Measurements from ENCODE around the gene SOCS3. TPM values are rescaled to one million over a fixed set of nuclear protein-coding genes. Genes with fewer than 3 reads are reported as not detected.
A peak's percentile ranks its signal among the peaks of the same experiment; 100 is the strongest.
"Not testable (repeated sequence)": the region's sequence is repeated elsewhere in the genome, so short reads cannot be mapped to it uniquely, and the experiment has no call there.

The SOCS3 gene
- total RNA-seq, 2 experiments from 2014 or later = 281 to 290 TPM

DNA sequence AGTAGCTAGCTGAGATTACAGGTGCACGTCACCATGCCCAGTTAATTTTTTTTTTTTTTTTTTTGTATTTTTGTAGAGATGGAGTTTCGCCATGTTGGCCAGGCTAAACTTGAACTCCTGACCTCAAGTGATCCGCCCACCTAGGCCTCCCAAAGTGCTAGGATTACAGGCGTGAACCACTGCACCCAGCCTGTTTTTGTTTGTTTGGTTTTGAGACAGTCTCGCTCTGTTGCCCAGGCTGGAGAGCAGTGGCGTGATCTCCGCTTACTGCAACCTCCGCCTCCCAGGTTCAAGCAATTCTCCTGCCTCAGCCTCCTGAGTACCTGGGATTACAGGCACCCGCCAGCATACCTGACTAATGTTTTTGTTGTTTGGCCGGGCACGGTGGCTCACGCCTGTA lies 28.5 kb downstream of the SOCS3 start:
- H3K36me3 Mint-ChIP-seq (ENCODE audit: low read depth); H3K27me3 Mint-ChIP-seq (ENCODE audit: low read depth); DNase-seq; H3K9me3 Mint-ChIP-seq; H3K4me3 Mint-ChIP-seq; H3K27ac Mint-ChIP-seq; CTCF ChIA-PET; intact Hi-C loops (cut with micrococcal nuclease): not testable (repeated sequence)
- H3K4me1 Mint-ChIP-seq (ENCODE audit: low read depth) = peaks cover 39% of the 10 kb centered on the region

DNA sequence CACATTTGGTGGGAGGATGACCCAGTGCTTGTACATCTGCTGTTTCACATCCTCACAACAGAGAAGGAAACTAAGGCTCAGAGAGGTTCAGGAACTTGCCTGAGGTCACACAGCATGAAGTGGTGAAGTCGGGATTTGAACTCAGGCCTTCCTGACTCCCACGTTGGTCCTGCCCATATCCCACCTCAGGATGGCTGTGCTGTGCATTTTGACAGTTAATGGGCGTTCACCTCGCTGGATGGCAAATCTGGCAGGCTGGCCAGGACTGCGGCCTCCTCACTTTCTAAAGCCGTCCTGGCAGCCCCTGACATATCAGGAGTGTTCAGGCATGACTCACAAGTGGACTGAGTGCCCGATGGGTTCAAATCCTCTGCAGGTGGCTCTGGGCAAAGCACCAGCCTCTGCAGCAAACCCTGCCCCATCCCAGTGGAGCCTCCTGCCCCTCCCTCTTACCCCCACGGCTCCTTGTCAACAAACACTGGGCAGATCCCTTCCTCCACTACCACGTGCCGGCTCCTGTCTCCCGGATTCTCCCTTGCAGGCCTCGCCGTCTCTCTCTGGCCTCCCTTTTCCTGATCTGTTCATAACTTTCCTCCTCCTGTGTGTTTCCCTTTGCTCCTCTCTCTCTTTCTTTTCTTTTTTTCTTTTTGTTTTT lies 29.2 kb downstream of the SOCS3 start:
- no peak for DNase-seq
- H3K9me3 Mint-ChIP-seq = no peaks in the 10 kb centered on the region
- no peaks in the 10 kb centered on the region for H3K36me3 Mint-ChIP-seq (ENCODE audit: low read depth)
- peaks cover 39% of the 10 kb centered on the region for H3K4me1 Mint-ChIP-seq (ENCODE audit: low read depth)
- H3K27me3 Mint-ChIP-seq (ENCODE audit: low read depth) = no peaks in the 10 kb centered on the region
- no peak overlapping the region for H3K4me3 Mint-ChIP-seq
- H3K27ac Mint-ChIP-seq = no peak overlapping the region
- CTCF ChIA-PET = no interaction called here
- intact Hi-C loops (cut with micrococcal nuclease) = no loop called here

DNA sequence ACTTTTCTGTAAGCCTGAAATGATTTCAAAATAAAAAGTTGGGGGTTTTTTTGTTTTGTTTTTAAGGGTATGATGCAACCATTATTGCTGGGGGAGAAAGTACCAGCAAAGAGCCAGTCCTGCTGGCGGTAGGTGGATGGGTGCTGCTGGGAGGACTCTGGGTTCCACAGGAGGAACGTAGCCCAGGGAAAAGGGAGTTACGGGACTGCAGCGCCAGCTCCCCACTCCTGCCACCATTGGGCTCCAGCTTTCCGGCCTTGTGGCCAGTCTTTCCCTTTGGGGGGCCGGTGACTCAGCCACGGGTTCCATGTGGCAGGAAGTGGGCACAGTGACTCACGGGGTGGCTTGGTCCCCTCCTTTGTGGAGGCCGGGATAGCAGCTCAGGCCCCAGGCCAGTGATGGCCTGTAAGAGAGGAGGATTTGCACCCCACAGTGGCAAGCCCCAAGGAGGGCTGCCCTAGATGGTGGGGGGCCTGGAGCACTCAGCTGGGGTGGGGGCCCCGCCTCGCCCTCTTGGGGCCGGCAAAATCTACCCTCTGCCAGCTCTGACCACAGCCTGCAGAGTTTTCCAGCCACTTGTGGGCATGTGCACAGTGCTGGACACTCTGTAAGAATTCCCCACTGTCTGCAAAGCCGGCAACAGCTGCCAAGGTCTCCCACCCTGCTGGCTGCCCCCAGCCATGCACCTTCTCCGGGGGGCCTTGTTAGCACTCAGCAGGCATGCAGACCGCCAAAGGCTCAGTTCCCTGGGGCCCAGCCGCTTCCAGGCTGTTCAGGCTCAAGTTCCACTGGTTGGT lies 30.4 kb downstream of the SOCS3 start:
- Mint-ChIP-seq H3K4me3 (no peak overlapping the region), H3K4me1 (ENCODE audit: low read depth) (peaks cover 35% of the 10 kb centered on the region), H3K9me3 (no peaks in the 10 kb centered on the region), H3K27ac (peak overlapping the region; percentile 63), H3K27me3 (ENCODE audit: low read depth) (no peaks in the 10 kb centered on the region), H3K36me3 (ENCODE audit: low read depth) (no peaks in the 10 kb centered on the region)
- intact Hi-C loops (cut with micrococcal nuclease) = no loop called here
- DNase-seq = no peak
- CTCF ChIA-PET = no interaction called here

DNA sequence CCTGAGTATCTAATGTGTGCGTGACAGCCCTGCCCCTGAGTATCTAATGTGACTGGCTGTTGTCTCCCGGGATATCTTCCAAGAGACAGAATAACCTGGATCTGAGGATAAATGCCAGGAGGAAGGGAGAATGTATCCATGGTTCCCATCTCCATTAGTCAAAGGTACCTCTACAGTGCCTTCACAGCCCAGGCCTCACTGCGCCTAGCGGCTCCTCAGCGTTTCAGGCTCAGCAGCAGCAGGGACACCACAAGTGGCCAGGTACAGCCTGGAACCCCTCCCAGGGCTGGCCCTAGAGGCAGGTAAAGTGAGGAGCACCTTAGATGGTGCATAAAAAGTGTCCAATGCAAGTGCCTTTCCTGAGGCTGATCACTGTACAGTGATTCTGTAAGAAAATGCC lies 32.0 kb downstream of the SOCS3 start:
- H3K4me3 Mint-ChIP-seq = no peak overlapping the region
- H3K9me3 Mint-ChIP-seq = no peaks in the 10 kb centered on the region
- intact Hi-C loops (cut with micrococcal nuclease) = no loop called here
- H3K27me3 Mint-ChIP-seq (ENCODE audit: low read depth) = no peaks in the 10 kb centered on the region
- CTCF ChIA-PET = no interaction called here
- no peak for DNase-seq
- no peak overlapping the region for H3K27ac Mint-ChIP-seq
- H3K36me3 Mint-ChIP-seq (ENCODE audit: low read depth) = no peaks in the 10 kb centered on the region
- H3K4me1 Mint-ChIP-seq (ENCODE audit: low read depth) = peaks cover 34% of the 10 kb centered on the region

DNA sequence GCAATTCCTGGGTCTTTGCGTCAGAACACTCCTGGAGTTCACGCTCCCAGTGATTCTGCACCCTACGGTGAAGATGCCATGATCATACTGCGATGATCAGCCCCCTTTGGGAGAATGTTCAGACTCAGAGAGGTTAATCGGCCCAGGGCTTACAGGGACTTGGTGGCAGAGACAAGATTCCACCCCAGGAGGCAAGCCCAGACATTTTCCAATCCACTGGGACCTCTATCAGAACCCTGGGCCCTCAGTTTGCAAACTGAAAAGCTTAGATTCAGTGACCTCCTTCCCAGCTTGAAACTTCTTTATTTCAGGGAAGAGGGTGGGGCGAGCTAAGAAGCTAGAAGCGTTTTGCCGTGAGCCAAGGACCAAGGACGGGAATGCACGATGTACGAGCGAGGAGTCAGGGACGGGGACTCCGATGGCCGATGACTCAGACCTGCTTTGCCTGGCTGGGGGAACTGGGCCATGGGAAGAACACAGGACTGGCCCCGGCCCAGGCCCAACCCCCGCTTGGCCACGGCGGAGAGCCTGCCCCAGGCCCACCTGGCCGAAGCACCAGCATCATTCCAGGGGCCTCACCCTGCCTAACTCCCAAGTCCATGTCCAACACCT lies 34.7 kb downstream of the SOCS3 start:
- Mint-ChIP-seq H3K27me3 (ENCODE audit: low read depth) (no peaks in the 10 kb centered on the region), H3K9me3 (no peaks in the 10 kb centered on the region), H3K36me3 (ENCODE audit: low read depth) (no peaks in the 10 kb centered on the region), H3K4me3 (no peak overlapping the region), H3K27ac (no peak overlapping the region), H3K4me1 (ENCODE audit: low read depth) (peaks cover 22% of the 10 kb centered on the region)
- CTCF ChIA-PET = interaction anchor here (1.6 to 1.9 kb wide), 2 partner anchors 8 to 19 kb away, joined by 6 to 7 read pairs; no protein-coding TSS in a partner anchor
- no peak for DNase-seq
- intact Hi-C loops (cut with micrococcal nuclease) = no loop called here

DNA sequence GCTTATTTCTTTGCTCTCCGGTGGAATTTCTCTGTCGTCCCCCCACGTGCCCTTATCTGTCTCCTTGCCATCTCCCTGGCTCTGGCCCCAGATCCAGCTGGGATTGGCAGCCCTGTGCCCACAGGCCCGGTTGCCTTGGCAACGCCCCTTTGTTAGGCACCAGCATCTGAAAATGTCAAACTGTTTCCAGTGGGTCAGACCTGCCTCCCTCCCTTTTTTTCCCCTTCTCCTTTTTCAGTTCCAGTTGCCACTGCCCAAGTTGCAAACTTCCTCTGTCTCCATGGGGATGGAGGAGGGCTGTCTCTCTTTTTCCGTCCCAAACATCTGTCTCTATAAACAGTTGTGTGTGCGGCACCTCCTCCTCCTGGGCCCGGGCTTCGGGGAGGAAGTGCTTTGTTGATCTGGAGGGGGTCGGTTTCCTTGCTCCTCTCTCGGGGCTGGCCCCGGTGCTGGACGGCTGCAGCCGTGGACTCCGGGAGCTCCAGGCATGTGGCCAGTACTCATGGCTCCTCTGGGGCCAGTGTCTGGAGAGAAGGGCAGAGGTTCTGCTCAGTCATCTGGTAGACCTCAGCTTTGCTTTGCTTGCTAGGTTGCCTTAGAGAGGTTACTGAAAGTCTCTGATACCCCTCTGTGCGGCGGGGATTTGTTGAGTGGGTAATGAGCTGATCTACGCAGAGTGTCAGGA lies 35.3 kb downstream of the SOCS3 start:
- CTCF ChIA-PET = interaction anchor here (0.6 to 1.9 kb wide), 3 partner anchors 8 to 352 kb away, joined by 4 to 7 read pairs (median 6); no protein-coding TSS in a partner anchor
- Mint-ChIP-seq H3K27ac (peak overlapping the region; percentile 61), H3K36me3 (ENCODE audit: low read depth) (no peaks in the 10 kb centered on the region), H3K27me3 (ENCODE audit: low read depth) (no peaks in the 10 kb centered on the region), H3K4me1 (ENCODE audit: low read depth) (peaks cover 22% of the 10 kb centered on the region), H3K9me3 (no peaks in the 10 kb centered on the region), H3K4me3 (no peak overlapping the region)
- peak; percentile 61 for DNase-seq
- intact Hi-C loops (cut with micrococcal nuclease) = no loop called here

DNA sequence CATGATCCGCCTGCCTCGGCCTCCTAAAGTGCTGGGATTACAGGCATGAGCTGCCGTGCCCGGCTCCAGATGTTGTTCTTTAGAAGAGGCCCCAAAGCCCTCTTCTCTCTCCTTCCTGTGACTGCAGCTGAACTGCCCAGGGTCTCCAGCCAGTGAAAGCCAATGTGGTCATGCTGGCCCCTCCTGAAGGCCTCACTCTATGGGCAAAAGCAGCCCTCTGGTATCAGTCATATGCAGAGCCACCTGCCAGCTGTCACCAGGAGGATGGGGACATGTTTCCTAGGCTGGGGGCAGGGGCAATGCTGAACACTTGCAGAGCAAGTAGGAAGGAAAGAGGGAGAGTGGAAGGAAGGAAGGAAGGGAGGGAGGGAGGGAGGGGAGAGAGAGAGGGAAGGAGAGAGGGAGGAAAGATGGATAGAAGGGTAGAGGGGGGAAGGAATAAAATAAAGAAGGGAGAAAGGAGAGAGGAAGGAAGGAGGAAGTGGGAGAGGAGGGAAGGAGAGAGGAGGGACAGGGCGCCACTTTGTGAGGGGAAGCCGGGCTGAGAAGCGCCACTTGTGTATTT lies 36.0 kb downstream of the SOCS3 start:
- Mint-ChIP-seq H3K27me3 (ENCODE audit: low read depth) (no peaks in the 10 kb centered on the region), H3K9me3 (no peaks in the 10 kb centered on the region), H3K27ac (peak overlapping the region; percentile 61), H3K4me1 (ENCODE audit: low read depth) (peaks cover 18% of the 10 kb centered on the region), H3K36me3 (ENCODE audit: low read depth) (no peaks in the 10 kb centered on the region), H3K4me3 (no peak overlapping the region)
- DNase-seq = no peak
- CTCF ChIA-PET = interaction anchor here (0.6 to 1.9 kb wide), 3 partner anchors 7 to 345 kb away, joined by 3 to 6 read pairs (median 4); no protein-coding TSS in a partner anchor
- intact Hi-C loops (cut with micrococcal nuclease) = no loop called here

DNA sequence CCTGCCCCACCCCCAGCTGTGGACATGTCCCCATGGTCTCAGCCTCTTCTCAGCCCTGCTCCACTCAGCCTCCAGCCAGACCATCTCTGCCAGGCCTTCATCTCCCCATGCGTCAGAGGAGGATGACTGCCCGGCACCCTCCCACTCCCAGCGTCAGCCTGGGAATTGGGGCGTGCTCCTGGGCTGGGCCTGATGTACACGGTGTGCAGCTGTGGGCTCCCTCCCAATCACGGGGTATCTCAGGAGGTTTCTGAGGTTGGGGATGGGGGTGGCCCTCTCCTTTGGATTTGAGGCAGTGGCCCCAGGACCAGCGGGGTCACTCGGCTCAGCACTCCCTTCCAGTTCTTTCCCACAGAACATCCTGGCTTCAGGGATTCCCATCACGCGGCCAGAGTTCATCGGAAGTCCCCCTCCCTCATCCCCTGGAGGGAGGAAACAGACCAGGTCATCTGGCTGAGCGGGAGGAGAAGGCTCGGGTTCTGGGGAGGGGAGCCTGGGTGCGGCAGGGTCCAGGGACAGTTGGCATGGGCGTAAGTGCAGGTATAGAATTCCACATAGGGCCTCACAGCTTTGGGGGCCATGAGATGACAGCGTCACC lies 36.9 kb downstream of the SOCS3 start:
- Mint-ChIP-seq H3K4me3 (no peak overlapping the region), H3K9me3 (no peaks in the 10 kb centered on the region), H3K27me3 (ENCODE audit: low read depth) (no peaks in the 10 kb centered on the region), H3K4me1 (ENCODE audit: low read depth) (peaks cover 17% of the 10 kb centered on the region), H3K27ac (no peak overlapping the region), H3K36me3 (ENCODE audit: low read depth) (no peaks in the 10 kb centered on the region)
- CTCF ChIA-PET = interaction anchor here (0.6 kb wide), 1 partner anchor 66 kb away, joined by 3 read pairs; no protein-coding TSS in a partner anchor
- intact Hi-C loops (cut with micrococcal nuclease) = no loop called here
- DNase-seq = no peak

DNA sequence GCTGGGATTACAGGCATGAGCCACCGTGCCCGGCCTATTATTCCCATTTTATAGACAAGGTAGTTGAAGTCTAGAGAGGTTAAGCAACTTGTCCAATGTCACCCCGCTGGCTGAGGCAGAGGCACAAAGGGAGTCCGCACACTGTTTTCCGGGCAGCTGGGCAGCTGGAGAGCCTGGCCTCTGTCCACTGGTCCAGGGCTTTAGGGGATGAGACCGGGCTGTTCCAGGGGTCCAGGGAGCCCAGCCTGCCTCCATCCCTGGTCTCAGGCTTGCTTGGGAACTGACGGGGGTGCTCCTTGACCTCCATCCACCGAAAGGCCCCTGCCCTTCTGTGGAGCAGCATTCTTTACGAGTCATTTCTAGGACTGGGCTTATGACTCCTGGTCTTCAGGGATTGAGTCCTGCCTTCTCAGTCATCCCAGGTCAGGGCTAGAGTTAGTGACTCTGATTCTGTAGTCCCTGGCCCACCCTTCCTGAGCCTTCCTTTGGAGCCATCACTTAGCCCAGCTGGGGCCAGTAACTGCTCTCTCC lies 37.5 kb downstream of the SOCS3 start:
- DNase-seq = no peak
- no peak overlapping the region for H3K27ac Mint-ChIP-seq
- peaks cover 22% of the 10 kb centered on the region for H3K4me1 Mint-ChIP-seq (ENCODE audit: low read depth)
- H3K36me3 Mint-ChIP-seq (ENCODE audit: low read depth) = no peaks in the 10 kb centered on the region
- intact Hi-C loops (cut with micrococcal nuclease) = no loop called here
- CTCF ChIA-PET = no interaction called here
- no peak overlapping the region for H3K4me3 Mint-ChIP-seq
- H3K27me3 Mint-ChIP-seq (ENCODE audit: low read depth) = no peaks in the 10 kb centered on the region
- H3K9me3 Mint-ChIP-seq = no peaks in the 10 kb centered on the region

DNA sequence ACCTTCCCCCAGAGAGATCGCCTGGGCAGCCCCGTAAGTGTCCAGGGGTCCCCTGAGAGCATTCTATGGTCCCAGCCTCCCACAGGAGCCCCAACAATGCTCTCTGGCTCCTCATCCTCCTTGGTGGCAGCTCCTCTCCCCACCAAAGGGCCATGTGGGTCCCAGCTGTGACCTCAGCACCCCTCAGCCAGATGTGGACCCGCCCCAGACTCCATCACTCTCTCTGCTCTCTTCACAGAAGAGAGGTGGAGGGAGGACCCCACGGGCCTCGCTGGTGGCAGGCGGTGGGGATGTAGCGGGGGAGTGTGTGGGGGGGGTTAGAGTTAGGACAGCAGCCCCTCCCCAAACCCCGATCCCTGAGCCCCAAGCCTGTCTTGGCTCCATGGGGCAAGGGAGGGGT lies 41.0 kb downstream of the SOCS3 start:
- no peak for DNase-seq
- Mint-ChIP-seq H3K4me1 (ENCODE audit: low read depth) (peaks cover 42% of the 10 kb centered on the region), H3K4me3 (no peak overlapping the region), H3K36me3 (ENCODE audit: low read depth) (no peaks in the 10 kb centered on the region), H3K9me3 (no peaks in the 10 kb centered on the region), H3K27me3 (ENCODE audit: low read depth) (no peaks in the 10 kb centered on the region), H3K27ac (no peak overlapping the region)
- intact Hi-C loops (cut with micrococcal nuclease) = no loop called here
- CTCF ChIA-PET = interaction anchor here (0.6 kb wide), 1 partner anchor 31 kb away, joined by 3 read pairs; no protein-coding TSS in a partner anchor

DNA sequence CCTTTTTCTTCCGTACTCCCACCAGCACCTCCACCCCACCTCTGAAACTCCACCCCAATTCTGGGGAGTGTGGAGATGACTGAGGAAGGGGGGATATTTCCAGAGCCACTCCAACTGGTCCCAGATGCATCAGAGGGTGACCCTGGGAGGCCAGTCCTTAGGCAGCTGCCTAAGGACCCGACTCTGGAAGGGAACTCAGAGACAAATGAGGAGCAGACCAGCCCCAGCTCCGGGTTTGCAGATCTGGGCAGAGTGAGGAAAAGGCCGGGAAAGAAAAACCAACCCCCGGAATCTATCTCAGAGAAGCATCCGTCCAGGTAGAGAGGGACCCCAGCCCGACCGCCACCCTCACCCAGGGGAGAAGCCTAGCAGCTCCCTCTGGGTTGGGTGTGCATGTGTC lies 41.5 kb downstream of the SOCS3 start:
- no peak overlapping the region for H3K27ac Mint-ChIP-seq
- CTCF ChIA-PET = interaction anchor here (0.7 kb wide), 1 partner anchor 26 kb away, joined by 3 read pairs; no protein-coding TSS in a partner anchor
- intact Hi-C loops (cut with micrococcal nuclease) = no loop called here
- H3K4me3 Mint-ChIP-seq = no peak overlapping the region
- no peak for DNase-seq
- no peaks in the 10 kb centered on the region for H3K9me3 Mint-ChIP-seq
- H3K4me1 Mint-ChIP-seq (ENCODE audit: low read depth) = peaks cover 41% of the 10 kb centered on the region
- H3K36me3 Mint-ChIP-seq (ENCODE audit: low read depth) = no peaks in the 10 kb centered on the region
- no peaks in the 10 kb centered on the region for H3K27me3 Mint-ChIP-seq (ENCODE audit: low read depth)

Measured in activated naive CD4-positive, alpha-beta T cell treated with anti-CD3 and anti-CD28 coated beads for 36 hours (primary cell).